Kidney (tissue), 14 donors: ENCODE results near the gene PTGIS. TPM values are rescaled to one million over a fixed set of nuclear protein-coding genes. Genes with fewer than 3 reads are reported as not detected.

ENCODE experiments used
- DNase-seq, 5 donors: peaks; one replicate each; pipeline ENCODE4 v3.0.0-alpha.2; 2013 to 2020
- FAIRE-seq: peaks from 2 replicates; lab custom pipeline; 2012; peaks lifted over from hg19 to GRCh38; lab: Jason Lieb, UNC
- H3K27ac ChIP-seq, 2 donors: one replicate each; pipeline ENCODE4 v1.7.0; 2013; ENCODE audit warnings: low read depth in 2 of 2, low read length in 2 of 2, inconsistent platforms in 1 of 2
- H3K27me3 ChIP-seq: one replicate; pipeline ENCODE4 v1.7.1; 2013; ENCODE audit warnings: low read length, inconsistent platforms; ENCODE audit not compliant: control insufficient read depth, insufficient read depth
- H3K36me3 ChIP-seq, 3 donors: one replicate each; pipeline versions ENCODE4 v1.7.0 to v1.7.1; 2013; ENCODE audit warnings: low read length in 3 of 3, control low read depth in 1 of 3, inconsistent platforms in 1 of 3; ENCODE audit not compliant: insufficient read depth in 3 of 3, control insufficient read depth in 2 of 3
- H3K4me1 ChIP-seq, 3 donors: one replicate each; pipeline versions ENCODE4 v1.7.0 to v1.7.1; 2013; ENCODE audit warnings: low read length in 3 of 3, inconsistent platforms in 1 of 3, low read depth in 1 of 3; ENCODE audit not compliant: control insufficient read depth in 2 of 3, insufficient read depth in 2 of 3
- H3K4me3 ChIP-seq, 3 donors: one replicate each; pipeline versions ENCODE4 v1.7.0 to v1.8.1; 2013; ENCODE audit warnings: low read length in 3 of 3, control low read depth in 1 of 3, inconsistent platforms in 1 of 3
- H3K9ac ChIP-seq, 3 donors: one replicate each; pipeline versions ENCODE4 v1.7.0 to v1.7.1; 2013; ENCODE audit warnings: low read length in 3 of 3, control low read depth in 1 of 3, inconsistent platforms in 1 of 3
- H3K9me3 ChIP-seq, 3 donors: one replicate each; pipeline versions ENCODE4 v1.7.0 to v1.7.1; 2013; ENCODE audit warnings: low read length in 3 of 3, control low read depth in 1 of 3, inconsistent platforms in 1 of 3; ENCODE audit not compliant: control insufficient read depth in 2 of 3, insufficient read depth in 1 of 3
- CTCF ChIP-seq: IDR thresholded peaks from 3 replicates; pipeline ENCODE4 v1.5.1; 2012; ENCODE audit warnings: mild to moderate bottlenecking, moderate library complexity, borderline replicate concordance; ENCODE audit not compliant: insufficient read depth; ENCODE audit errors: extremely low read depth
- intact Hi-C: fragments of 100-400 bp; cut with DNase I; formaldehyde crosslinking; loops from one replicate; pipeline ENCODE4 v1.11.1; 2022
- polyA plus RNA-seq: library from polyadenylated mRNA; stranded (reverse); fragments of 350-450 nt; fragmentation: Illumina TruSeq; extraction: RNeasy Lipid Tissue Mini Kit (QIAGEN cat#74804); gene quantifications from one replicate; pipeline ENCODE4 v1.2.3, GENCODE V29; 2014; ENCODE audit warnings: low read depth, low replicate concordance; ENCODE audit not compliant: insufficient read depth
- total RNA-seq: library from RNA; stranded (reverse); fragmentation: NEBNext Ultra II Directional; extraction: Animal tissue kit (Norgen Biotek cat#: 25700); gene quantifications from one replicate; pipeline ENCODE4 v1.2.1, GENCODE V29; 2021
- donor health status: control.
- donor health status: control.
- donor health status: control.
- donor health status: control.
- donor health status: control.
- donor health status: DM: yes; HTN: yes; CAD: no.
- donor health status: Normal renal cell carcinoma (clear cell type).

Gene PTGIS
- total and polyA plus RNA-seq, 2 donors from 2014 or later, result 3.1 to 24.1 TPM

GRCh38 chr20:49455691-49456090, 112.2 kb downstream of the PTGIS start:
- H3K36me3 ChIP-seq, result no peaks in the 10 kb centered on the region
- H3K4me3 ChIP-seq, result no peak overlapping the region
- no peak overlapping the region for H3K27ac ChIP-seq
- no peaks in the 10 kb centered on the region for H3K4me1 ChIP-seq
- H3K9me3 ChIP-seq, result no peaks in the 10 kb centered on the region
- FAIRE-seq (no peak), DNase-seq (no peak)
- H3K27me3 ChIP-seq, result no peaks in the 10 kb centered on the region
- intact Hi-C loops, result no loop called here
- TF ChIP-seq CTCF, result no peak
- no peak overlapping the region for H3K9ac ChIP-seq

Other genes with a start within 250 kb of the PTGIS start
- 1.2 TPM for gene KCNB1, start 85.5 kb downstream of the PTGIS start, total RNA-seq
- gene KCNB1, start 85.5 kb downstream of the PTGIS start, polyA plus RNA-seq, result 0.26 TPM
- 73.3 TPM for gene B4GALT5, start 145.7 kb upstream of the PTGIS start, total RNA-seq
- gene B4GALT5, start 145.7 kb upstream of the PTGIS start, polyA plus RNA-seq, result 21.4 TPM
- 22.4 TPM for gene SLC9A8, start 244.7 kb upstream of the PTGIS start, total RNA-seq
- 4.5 TPM for gene SLC9A8, start 244.7 kb upstream of the PTGIS start, polyA plus RNA-seq